SIG-M5 treated with dmso at 0.1 percent for 504 hours (cell line): ENCODE results near the gene RIMKLA.

Experiments
- DNase-seq: peaks from one replicate; lab custom pipeline; 2025; ENCODE audit not compliant: unreplicated experiment; lab: John Stamatoyannopoulos, UW

Gene RIMKLA

DNA sequence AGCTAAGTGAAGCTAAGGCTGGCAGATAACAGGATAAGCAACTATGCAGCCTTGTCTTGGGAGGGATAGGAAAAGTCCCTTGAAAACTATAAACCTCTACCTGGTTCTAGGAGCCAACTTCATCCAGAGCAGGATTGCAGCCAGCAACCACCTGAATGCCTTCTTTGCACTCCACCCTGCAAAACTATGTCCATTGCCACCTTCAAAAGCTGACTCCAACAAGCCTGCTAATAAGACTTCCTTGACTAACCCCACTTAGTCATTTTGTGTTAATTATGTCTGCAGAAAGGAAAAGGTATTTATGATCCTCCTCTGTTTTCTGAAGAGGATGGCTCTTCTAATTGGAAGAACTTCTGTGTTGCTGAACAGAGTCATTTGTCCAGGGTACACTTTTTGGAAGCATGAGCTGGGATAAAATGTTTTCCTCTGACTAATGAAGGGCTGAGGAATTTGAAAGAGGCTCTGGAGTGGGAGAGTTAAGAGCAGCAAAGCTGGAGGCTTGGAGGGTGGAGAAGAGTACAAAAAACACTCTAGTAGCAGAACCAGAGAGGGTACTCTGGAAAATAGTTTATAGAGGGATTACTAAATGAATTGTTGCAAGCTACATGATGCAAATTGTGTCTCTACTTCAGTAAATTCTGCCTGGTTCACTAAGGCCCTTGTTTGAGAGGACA is 9.6 kb upstream of the RIMKLA start:
- no peak for DNase-seq

DNA sequence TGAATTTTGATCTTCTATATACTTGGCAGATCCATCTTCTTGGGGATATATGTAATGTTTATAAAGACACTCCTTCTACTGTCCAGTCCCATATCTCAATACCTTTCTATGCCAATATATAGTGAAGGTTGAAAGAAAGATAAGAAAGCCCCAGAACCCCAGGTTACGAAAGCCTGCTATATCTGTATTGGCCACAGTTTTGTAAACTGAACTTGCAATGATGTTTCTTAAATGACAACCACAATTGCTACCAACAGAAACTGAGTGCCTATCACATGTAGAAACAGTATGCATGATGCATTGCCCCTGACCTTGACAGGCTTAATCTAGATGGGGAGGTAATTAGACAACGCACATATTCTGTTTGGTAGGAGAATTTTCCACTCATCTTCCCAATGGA is 7.8 kb upstream of the RIMKLA start:
- no peak for DNase-seq

DNA sequence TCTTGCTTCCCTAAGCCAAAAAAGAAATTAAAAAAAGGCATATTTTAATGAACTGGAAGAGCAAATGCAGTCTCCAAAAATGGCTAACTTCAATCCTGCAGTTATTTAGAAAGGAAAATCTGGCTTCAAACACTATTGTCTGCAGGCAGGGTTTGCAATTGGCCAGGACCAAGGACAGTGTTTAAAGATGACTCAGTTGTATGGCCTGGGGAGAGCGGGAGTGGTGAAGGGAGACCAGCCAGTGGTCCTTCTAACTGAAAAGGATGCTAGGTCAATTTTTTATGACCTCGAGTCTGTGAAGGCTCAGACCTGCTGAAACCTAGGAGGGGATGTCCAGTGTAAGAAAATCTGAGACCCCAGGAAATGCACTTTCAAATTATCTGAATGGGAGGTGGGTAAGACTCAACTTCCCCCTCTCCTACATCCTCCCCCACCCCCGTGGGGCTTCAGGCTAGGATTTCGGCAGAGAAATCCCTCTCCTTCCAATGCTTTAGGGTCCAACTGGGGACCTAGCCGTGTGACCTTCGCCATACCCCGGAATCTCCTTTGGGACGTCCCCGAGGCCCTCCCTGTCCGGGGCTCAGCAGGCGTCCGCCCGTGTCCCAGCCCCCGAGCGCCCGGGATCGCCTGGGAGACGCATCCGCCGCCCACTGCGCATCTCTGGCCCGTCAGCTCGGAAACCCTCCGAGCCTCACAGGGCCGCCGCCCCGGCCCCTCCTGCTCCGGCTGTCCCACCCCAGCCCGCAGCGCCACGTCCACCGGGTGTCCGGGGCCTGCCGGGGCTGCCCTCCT is 602 bp upstream of the RIMKLA start:
- DNase-seq: no peak

DNA sequence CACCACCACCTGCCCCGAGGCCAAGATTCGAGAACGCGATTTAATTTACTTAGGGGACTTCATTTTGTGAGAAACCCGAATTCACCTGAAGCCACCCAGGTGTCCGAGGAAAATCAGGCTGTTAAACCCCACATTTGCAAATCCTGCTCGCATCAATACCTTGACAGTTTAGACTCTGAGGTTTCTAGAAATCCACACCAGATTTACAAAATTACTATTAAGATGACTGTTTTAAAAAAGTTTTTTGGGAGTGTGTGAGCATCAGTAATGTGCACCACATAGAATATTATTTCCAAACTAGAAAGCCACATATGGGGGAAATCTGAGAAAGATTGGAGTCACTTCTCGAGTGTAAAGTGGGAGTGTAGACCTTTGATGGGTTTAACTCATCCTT is 685 bp downstream of the RIMKLA start:
- no peak for DNase-seq

DNA sequence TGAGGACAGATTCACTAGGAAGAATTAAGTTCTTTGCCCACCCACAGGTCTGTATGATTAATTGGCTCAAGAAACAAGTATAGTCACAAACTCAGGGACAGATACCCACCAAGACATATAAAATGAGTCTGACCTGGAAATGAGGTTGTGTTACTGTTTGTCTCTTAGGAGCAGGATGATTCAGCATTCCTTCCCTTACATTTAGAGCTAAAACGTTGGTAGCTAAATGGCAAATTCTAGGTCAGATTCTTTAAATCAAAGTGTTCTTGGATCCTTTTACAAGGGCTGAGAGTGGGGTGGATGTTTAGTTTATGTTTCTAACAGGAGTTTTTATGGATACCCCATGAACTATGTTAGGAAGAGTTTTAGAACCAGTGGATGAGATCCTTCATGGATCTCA is 4.7 kb downstream of the RIMKLA start:
- no peak for DNase-seq

DNA sequence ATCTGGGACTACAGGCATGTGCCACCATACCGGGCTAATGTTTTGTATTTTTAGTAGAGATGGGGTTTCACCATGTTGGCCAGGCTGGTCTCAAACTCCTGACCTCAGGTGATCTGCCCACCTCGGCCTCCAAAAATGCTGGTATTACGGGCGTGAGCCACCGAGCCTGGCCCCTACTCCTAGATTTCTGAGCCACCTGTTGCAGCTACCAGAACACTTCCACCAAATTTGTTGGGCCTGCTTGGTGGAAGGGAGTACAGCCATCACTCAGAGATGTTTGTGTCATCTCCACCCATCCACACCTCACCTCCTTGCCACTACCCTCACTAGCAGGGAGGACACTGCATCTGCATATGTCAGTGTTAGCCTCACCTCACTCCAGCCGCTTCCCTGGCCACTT is 5.5 kb downstream of the RIMKLA start:
- no peak for DNase-seq

DNA sequence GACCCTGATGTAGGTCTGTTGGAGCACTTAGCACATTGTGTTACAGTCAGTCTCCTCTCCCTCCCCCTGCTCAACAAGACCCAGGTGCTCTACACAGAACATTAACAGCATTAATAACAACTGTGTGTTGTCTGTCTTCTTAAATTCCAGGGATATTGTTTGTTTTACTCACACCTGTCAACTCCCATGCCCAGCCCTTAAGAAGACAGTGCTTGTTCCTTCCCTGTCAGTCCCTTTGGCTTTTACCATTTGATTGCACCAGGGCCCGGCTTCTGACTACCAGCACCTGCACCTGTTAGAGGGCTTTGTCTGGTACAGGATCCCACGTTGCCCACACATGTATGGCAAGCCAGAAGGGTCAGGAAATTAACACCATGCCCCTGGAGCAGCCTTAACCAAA is 11.7 kb downstream of the RIMKLA start:
- DNase-seq: no peak

DNA sequence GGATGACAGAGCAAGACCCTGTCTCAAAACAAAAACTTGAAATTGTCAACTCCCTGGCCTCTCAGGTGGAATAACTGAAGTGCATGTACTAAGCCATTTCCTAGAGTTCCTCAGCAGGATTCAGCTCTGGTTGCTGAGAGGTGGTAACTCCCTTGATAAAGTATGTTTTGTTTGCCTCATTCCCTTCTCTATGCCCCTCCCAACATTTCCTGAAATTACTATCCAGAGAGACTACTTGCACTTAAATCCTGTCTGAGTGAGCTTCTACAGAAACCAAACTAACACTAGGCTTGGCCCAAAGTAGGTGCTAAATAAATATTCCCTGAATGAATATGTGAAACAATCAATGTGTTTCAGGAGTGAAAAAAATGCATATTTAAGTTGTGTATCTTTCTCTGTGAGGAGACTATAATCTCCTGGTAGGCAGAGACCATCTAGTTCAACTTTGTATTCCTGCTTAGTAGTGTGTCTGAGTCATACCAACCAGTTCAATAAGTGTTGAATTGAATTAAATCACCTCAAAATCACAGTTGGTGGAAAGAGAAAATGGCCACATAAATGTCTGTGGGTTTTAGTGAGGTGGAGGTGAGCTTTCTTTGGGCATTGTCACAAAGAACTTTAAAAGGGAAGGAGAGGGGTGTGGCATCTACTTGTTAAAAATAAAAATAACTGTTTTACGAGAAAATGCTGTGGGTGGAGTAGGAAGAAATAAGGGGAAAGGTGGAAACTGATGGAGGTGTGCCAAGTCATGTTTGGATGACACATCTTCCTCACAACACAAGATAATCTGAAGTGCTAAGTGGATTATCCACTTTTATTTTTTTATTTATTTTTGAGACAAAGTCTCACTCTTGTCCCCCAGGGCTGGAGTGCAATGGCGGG is 12.6 kb downstream of the RIMKLA start:
- no peak for DNase-seq

DNA sequence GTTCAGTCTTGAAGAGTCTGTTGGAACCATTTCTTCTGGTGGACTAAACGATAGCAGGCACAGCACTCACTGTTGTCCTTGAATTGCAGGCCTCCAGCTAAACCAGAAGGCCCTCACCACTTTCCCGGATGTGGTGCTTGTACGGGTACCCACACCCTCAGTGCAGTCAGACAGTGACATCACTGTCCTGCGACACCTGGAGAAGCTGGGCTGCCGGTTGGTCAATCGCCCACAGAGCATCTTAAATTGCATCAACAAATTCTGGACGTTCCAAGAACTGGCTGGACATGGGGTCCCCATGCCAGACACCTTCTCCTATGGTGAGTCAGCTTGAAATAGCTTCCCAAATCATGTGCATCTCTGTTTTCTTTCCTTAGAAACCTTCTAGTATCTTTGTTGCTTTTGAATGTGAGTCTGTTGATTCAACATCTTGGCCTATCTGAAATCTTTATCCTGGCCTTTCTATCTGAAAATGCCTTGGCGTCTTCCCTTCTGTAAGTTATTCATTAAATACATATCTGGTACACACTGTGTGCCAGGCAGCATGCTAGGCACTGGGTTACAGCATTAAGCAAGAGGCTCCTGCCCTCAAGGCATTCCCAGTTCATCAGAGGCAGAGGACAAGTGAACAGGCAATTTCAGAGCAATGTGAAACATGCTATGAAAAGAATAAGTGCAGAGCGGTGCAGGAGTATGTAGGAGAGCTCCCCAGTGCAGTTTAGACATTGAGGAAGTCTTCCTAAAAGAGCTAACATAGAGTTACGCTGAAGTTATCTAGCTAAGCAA is 18.9 kb downstream of the RIMKLA start:
- DNase-seq: no peak

DNA sequence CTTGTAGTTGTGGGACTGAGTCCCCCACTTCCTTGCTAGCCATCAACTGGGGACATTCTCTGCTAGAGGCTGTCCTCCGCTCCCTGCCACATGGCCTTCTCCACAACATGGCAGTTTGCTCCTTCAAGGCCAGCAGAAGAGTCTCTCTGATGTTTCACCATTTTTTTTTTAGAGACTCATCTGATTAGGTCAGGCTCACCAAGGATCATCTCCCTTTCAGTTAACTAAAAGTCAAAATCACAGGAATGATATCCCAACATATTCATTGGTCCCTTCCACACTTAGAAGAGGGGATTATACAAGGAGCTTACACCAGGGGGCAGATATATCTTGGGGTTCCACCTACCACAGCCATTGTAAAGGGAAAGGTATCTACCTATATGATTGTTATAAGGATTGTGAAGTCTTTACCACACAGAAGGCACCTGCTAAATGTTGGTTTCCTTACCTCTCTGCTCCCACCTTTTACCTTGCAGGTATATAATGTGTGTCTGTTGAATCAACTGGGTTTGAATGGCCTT is 23.3 kb downstream of the RIMKLA start:
- no peak for DNase-seq

DNA sequence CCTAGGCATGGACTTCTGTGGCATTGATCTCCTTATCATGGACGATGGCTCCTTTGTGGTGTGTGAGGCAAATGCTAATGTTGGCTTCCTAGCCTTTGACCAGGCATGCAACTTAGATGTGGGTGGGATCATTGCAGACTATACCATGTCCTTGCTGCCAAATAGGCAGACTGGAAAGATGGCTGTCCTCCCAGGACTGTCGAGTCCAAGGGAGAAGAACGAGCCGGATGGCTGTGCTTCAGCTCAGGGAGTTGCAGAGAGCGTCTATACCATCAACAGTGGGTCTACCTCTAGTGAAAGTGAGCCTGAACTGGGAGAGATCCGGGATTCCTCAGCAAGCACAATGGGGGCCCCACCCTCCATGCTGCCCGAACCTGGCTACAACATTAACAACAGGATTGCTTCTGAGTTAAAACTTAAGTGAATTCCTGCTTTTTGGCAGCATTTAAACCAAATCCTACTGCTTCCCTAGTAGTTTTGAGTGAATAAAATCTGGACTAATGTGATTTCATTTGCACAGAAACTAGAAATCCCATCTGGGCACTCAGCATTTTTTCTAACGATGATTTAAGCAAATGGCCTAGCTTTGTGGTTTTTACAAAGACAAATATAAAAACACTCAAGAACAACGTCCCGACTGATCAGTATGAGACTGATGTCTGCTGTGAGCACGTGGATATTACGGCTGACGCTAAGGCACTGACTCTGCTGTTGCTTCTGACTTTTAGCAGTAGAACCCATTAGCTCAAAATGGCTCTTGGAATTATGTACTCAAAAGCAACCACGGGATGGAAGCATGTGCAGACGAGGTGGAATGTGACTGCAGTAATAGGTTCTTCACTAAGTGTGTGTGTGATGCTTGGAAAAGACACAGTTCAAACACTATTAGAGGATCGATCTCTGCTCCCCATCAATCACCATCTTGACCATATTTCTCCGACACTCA is 34.2 kb downstream of the RIMKLA start:
- no peak for DNase-seq

DNA sequence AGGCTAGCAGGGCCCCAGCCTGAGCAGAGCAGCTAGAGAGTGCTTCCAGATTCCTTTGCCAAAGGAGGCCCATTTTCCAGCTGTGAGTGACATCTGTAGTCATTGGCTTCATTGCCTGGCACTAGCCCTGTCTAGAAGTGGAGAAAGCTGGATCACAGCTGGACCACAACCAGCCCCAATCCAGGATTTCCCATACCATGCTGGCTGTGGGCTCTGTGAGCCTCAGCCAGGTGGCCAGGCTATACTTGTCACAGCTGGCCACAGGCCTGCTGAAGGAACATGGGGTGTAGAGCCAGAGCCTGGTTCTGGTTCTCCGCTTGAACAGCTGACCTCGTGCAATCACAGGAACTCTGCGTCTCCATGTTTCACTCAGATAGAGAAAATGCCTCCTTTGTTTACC is 36.6 kb downstream of the RIMKLA start:
- DNase-seq: no peak

DNA sequence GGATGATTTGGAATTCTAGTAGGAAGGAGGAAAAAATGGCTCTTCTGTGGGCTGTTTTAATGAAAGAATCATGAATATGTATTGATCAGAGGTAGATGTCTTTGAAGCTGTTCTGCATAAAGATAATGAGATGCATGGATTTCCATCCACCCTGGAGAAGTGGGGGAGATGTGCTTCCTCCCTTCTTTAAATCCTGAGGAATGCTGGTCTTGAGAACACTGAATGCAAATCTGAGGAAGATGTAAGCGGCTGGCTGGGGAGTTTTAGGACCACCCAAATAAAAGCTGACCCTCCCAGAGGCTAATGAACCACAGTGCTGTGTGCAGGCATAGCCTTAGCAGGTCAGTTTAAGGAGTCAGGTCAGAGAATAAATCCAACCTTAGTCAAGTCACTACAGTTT is 37.9 kb downstream of the RIMKLA start:
- DNase-seq: no peak

DNA sequence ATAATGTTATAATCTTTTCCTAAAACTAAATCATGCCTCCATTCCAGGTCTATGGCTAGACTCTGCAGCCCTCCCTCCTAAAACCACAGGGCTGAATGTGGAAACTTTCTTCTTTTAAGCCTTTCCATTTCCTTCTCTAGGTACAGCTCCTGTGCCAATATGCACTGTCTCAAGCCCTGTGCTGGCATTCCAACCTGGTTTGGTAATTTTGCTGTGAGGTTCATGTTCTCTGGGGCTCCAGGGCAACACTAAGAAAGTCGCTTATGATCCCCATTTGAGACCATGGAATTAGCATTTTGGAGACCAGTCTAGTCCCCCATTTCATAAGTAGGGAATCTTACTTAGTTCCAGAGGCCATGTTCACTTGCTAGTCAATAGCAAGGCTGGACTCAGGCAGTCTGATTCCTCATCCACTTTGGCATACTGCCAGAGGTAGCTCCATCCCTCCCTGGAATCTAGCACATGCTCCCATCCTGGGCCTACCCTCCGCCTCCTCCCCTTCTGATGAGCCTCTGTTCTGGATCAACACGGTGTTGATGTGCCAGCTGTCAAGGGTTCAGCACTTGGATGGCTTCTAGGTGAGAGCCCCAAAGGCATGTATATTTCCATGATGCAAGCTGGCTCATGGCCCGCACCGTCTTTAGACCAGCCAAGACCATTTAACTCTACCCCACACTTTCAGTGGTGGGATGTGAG is 38.7 kb downstream of the RIMKLA start:
- no peak for DNase-seq

DNA sequence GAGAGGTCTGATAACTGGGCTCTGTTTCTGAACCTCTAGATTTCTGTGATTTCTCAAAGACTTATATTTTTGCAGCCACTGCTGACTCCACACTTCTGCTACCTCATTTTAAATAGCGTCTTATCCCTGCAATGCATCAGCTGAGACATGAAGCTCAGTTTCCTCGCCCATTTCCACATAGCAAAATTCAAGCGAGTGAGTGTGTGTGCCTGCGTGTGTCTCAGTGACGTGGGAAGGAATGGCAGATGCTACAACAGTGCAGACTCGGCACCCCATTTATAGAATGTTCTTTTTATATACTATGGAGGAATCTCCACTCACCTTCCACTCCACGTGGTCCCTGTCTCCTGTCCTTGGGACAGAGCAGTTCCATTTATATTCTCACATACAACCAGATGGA is 39.5 kb downstream of the RIMKLA start:
- no peak for DNase-seq

DNA sequence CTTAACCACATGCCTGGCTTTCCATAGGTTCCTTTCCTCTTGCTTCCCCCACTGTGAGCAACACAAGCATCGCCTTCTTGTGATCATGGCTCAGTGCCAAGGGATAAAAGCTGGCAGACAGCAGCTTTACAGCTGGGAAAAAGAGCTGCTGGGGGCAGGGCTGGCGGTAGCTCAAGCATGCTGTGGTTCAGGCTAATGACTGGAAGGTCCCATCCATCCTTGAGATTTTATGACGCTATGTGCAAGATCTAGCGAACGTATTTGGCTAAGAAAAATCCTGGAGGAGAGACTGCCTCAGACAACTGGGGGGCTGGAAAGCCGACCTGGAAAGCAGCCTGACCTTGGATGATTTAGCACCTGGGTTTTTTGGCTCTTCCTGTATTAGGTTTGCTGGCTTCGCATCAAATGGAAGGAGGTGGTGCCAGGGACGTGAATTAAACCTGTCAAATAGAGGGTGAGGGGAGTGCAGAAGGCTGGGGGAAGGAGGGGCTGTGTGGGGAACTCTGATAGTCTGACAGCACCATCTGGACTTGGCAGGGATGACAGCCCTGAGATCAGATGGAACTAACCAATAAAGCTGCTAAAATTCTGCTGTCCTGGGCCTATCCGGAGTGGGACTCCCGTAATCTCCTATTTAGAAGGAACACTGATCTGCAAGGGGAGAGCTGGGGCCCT is 40.5 kb downstream of the RIMKLA start:
- DNase-seq: no peak

DNA sequence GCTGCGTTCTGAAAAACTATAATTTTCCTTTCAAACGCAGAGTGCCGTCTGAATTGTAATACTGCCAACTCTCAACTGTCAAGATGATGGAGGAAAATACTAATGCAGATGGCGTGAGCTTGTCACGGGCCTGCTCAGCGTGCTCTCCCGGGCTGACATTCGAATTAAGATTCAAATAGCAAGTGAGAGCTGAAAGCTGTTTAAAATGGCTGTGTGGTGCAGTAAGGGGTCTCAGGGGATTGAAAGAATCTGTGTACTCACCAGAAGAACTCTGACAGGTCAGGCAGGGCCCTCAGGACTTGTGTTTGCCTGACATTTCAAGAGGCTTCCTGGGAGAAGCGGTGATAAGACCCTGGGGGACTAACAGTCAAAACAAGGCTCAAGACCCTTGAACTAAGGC is 42.1 kb downstream of the RIMKLA start:
- DNase-seq: no peak

DNA sequence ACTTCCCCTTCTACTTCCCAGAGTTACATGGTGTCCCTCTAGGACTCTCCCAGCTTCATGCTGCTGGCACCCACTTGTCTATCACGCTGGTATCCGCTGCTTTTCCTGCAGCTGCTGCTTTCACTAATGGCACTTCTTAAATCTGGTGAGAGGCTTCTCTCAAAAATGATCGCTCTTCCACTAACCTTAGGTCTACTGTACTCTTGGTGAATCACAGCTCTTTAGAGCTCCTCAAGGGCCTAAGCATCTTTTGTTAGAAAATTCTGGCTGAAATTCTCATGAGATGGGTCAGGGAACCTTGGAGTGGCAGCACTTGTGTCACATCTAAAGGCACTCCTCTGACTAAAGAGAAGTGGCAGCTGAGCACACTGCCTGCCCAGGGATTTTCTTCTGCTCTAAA is 43.1 kb downstream of the RIMKLA start:
- no peak for DNase-seq

DNA sequence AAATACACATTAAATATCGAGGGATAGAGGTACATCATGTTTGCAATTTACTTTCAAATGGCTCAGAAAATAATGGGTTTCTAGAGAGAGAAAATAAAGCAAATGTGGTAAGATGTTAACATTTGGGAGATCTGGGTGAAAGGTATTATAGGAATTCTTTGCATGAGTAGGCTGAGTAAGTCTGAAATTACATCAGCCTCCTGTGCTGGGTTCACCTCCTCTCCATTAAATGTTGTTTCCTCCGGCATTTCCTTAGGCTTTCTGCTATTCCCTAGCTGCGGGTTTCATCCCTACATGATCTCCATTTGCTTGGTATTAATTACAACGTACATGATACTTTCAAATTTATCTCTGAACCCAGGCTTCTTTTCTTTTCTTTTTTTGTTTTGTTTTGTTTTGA is 43.6 kb downstream of the RIMKLA start:
- DNase-seq: no peak
